Mammary epithelial cell (primary cell): ENCODE measurements around the gene CPXM1.

ENCODE experiments used
- CTCF ChIP-seq, 2 donors: IDR thresholded peaks in 1 of 2; conservative IDR thresholded peaks in 1 of 2; 2 replicates each; pipeline ENCODE4 v1.5.1; 2011 to 2012; ENCODE audit warnings: inconsistent platforms in 2 of 2, low read length in 2 of 2, mild to moderate bottlenecking in 2 of 2, control low read depth in 1 of 2, low read depth in 1 of 2; ENCODE audit not compliant: insufficient read depth in 1 of 2; ENCODE audit errors: extremely low read depth in 1 of 2
- EZH2 ChIP-seq: IDR thresholded peaks from 2 replicates; pipeline ENCODE4 v1.6.1; 2012; ENCODE audit warnings: low read length, inconsistent platforms, borderline replicate concordance

GRCh38 chr20:2757001-2757400 lies 43.4 kb downstream of the CPXM1 start:
- TF ChIP-seq CTCF (conservative IDR thresholded peaks at IDR 0.05 in 1 of 2, IDR thresholded peaks at IDR 0.05 in 1 of 2; ENCODE audit: extremely low read depth in 1 of 2, insufficient read depth in 1 of 2, low read depth in 1 of 2, low read length in 2 of 2) (no peak), EZH2 (no peak)
